GM12878 (cell line): ENCODE measurements around the gene COBLL1. TPM values are rescaled to one million over a fixed set of nuclear protein-coding genes. Genes with fewer than 3 reads are reported as not detected.

Experiments used
- ATAC-seq: fragments of 200-7000 bp; cut with Tn5 transposase; 3 replicates; pipeline ENCODE4 v1.9.1; 2020; ENCODE audit warnings: mild to moderate bottlenecking, moderate library complexity
- BruUV-seq: library from RNA; stranded (reverse); fragments of 400-500 nt; replicated peaks from 2 replicates; lab custom pipeline; 2021; lab: Mats Ljungman, UMichigan
- CTCF ChIA-PET: fragments of 300-600 bp; sonication (Branson Sonifier 250); formaldehyde crosslinking; extraction: SDS; loops from one replicate; lab custom pipeline; 2021; ENCODE audit warnings: inconsistent platforms; lab: Yijun Ruan, JAX
- POLR2A ChIA-PET: fragments of 350-600 bp; formaldehyde crosslinking; extraction: SDS; loops from one replicate; lab custom pipeline; 2021; ENCODE audit warnings: inconsistent platforms; lab: Charles Lee
- RAD21 ChIA-PET: fragments of 300-600 bp; sonication (Branson Sonifier 250); formaldehyde crosslinking; loops from one replicate; lab custom pipeline; 2023; ENCODE audit warnings: antibody characterized with exemption; ENCODE audit not compliant: unreplicated experiment; lab: Charles Lee
- SMC1A ChIA-PET: fragments of 300-600 bp; sonication (Branson Sonifier 250); formaldehyde crosslinking; loops from one replicate; lab custom pipeline; 2023; ENCODE audit not compliant: unreplicated experiment, uncharacterized antibody; lab: Charles Lee
- DNase-seq: peaks from one replicate; pipeline ENCODE4 v3.0.0-alpha.2; 2011; ENCODE audit warnings: low read depth, low spot score
- FAIRE-seq: peaks from 3 replicates; lab custom pipeline; 2011; peaks lifted over from hg19 to GRCh38; lab: Jason Lieb, UNC
- H2AFZ ChIP-seq: 2 replicates; pipeline ENCODE4 v1.6.0; 2011; ENCODE audit warnings: low read depth, low read length, control low read depth; ENCODE audit not compliant: control insufficient read depth
- H3K27ac ChIP-seq: 2 replicates; pipeline ENCODE4 v1.5.1; 2011; ENCODE audit warnings: control low read depth; ENCODE audit not compliant: control insufficient read depth, insufficient read depth
- H3K27me3 ChIP-seq, 2 experiments: replicated peaks in 1 of 2; 2 replicates each; pipeline versions ENCODE4 v1.6.0 to v1.6.1; 2011; ENCODE audit warnings: low read length in 1 of 2; ENCODE audit not compliant: control insufficient read depth in 2 of 2, insufficient read depth in 2 of 2
- H3K36me3 ChIP-seq, 2 experiments: 2 replicates each; pipeline ENCODE4 v1.5.1; 2011; ENCODE audit warnings: low read length in 1 of 2; ENCODE audit not compliant: control insufficient read depth in 2 of 2, insufficient read depth in 2 of 2
- H3K4me1 ChIP-seq: 2 replicates; pipeline ENCODE4 v1.6.1; 2011; ENCODE audit warnings: mild to moderate bottlenecking, low read length, moderate library complexity, mixed read lengths; ENCODE audit not compliant: control insufficient read depth, insufficient read depth
- H3K4me2 ChIP-seq: 2 replicates; pipeline ENCODE4 v1.6.0; 2011; ENCODE audit warnings: control low read depth; ENCODE audit not compliant: control insufficient read depth, insufficient read depth
- H3K4me3 ChIP-seq: fragments of 200-600 bp; sonication (generic); 2 replicates; pipeline ENCODE4 v1.5.1; 2016
- H3K79me2 ChIP-seq: 2 replicates; pipeline ENCODE4 v1.6.0; 2011; ENCODE audit warnings: low read length; ENCODE audit not compliant: control insufficient read depth, insufficient read depth
- H3K9ac ChIP-seq: 2 replicates; pipeline ENCODE4 v1.8.0; 2011; ENCODE audit warnings: low read length, control low read depth, mixed read lengths; ENCODE audit not compliant: control insufficient read depth, insufficient read depth
- H3K9me3 ChIP-seq: replicated peaks from 3 replicates; pipeline ENCODE4 v1.5.1; 2011; ENCODE audit warnings: mild to moderate bottlenecking, low read length; ENCODE audit not compliant: control insufficient read depth, insufficient read depth
- H4K20me1 ChIP-seq: 2 replicates; pipeline ENCODE4 v1.6.0; 2011; ENCODE audit not compliant: control insufficient read depth, insufficient read depth
- ATF7 ChIP-seq: fragments of 450-650 bp; IDR thresholded peaks from 2 replicates; pipeline ENCODE4 v1.6.1; 2016; ENCODE audit warnings: low read depth, mild to moderate bottlenecking
- BMI1 ChIP-seq: fragments of 450-650 bp; IDR thresholded peaks from 2 replicates; pipeline ENCODE4 v1.6.1; 2016; ENCODE audit warnings: mild to moderate bottlenecking, moderate library complexity, borderline replicate concordance
- CBFB ChIP-seq: IDR thresholded peaks from 2 replicates; pipeline ENCODE4 v1.6.1; 2016; ENCODE audit warnings: antibody characterized with exemption, low read depth
- CREM ChIP-seq: IDR thresholded peaks from 2 replicates; pipeline ENCODE4 v1.6.1; 2014; ENCODE audit warnings: antibody characterized with exemption, low read depth
- EP300 ChIP-seq, 2 experiments: fragments of 150-350 bp in 1 of 2; IDR thresholded peaks; 2 replicates each; pipeline ENCODE4 v1.6.1; 2011 to 2012; ENCODE audit warnings: low read depth in 2 of 2, low read length in 2 of 2, borderline replicate concordance in 1 of 2, improper control_type of control experiment in 1 of 2, inconsistent platforms in 1 of 2; ENCODE audit not compliant: control insufficient read depth in 1 of 2
- GATAD2B ChIP-seq: fragments of 450-650 bp; conservative IDR thresholded peaks from 2 replicates; pipeline ENCODE4 v1.6.1; 2017; ENCODE audit warnings: low read depth, mild to moderate bottlenecking, moderate library complexity
- MXI1 ChIP-seq: fragments of 150-350 bp; IDR thresholded peaks from 2 replicates; pipeline ENCODE4 v1.6.1; 2011; ENCODE audit warnings: low read depth, mild to moderate bottlenecking, inconsistent platforms, low read length, improper control_type of control experiment
- NFYA ChIP-seq: IDR thresholded peaks from 2 replicates; pipeline ENCODE4 v1.6.1; 2011; ENCODE audit warnings: low read depth, mild to moderate bottlenecking, low read length, improper control_type of control experiment, borderline replicate concordance
- POLR2A ChIP-seq: IDR thresholded peaks from 2 replicates; pipeline ENCODE4 v1.6.1; 2011; ENCODE audit warnings: low read depth, mild to moderate bottlenecking, low read length
- POLR2AphosphoS5 ChIP-seq: IDR thresholded peaks from 2 replicates; pipeline ENCODE4 v1.6.1; 2011; ENCODE audit warnings: mild to moderate bottlenecking, low read length, inconsistent platforms
- RB1 ChIP-seq: fragments of 450-650 bp; formaldehyde crosslinking; IDR thresholded peaks from 2 replicates; pipeline ENCODE4 v1.6.1; 2017; ENCODE audit warnings: mild to moderate bottlenecking, borderline replicate concordance
- TARDBP ChIP-seq: IDR thresholded peaks from 2 replicates; pipeline ENCODE4 v1.6.1; 2016; ENCODE audit warnings: borderline replicate concordance
- TCF12 ChIP-seq: IDR thresholded peaks from 2 replicates; pipeline ENCODE4 v1.6.1; 2011; ENCODE audit warnings: low read depth, mild to moderate bottlenecking, low read length
- WGBS: methylation state at CpG from one replicate; pipeline ENCODE4 v1.1.6; 2016; ENCODE audit warnings: low lambda C conversion rate; ENCODE audit not compliant: insufficient replicate concordance, insufficient coverage; ENCODE audit errors: missing lambda C conversion rate; 5-methylcytosine and 5-hydroxymethylcytosine counted together
- in situ Hi-C: fragments of 300-500 bp; cut with MboI; formaldehyde crosslinking; loops from 9 replicates; pipeline ENCODE4 v1.14.3; 2018; ENCODE audit warnings: mixed read lengths
- intact Hi-C: fragments of 100-400 bp; cut with micrococcal nuclease; formaldehyde crosslinking; loops from one replicate; pipeline ENCODE4 v1.14.2; 2022; ENCODE audit not compliant: unreplicated experiment
- polyA plus RNA-seq, 11 experiments: library from polyadenylated mRNA; depleted of rRNA in 4 of 11; unstranded in 6 of 11; stranded (reverse) in 5 of 11; fragments of >200 nt; fragmentation: Nextera tagmentation in 4 of 11; fragmentation: Illumina TruSeq in 1 of 11; extraction: Ambion mirVana in 4 of 11; extraction: Trizol in 1 of 11; gene quantifications; 1 replicate in 1 of 11; 2 replicates in 10 of 11; pipeline versions ENCODE4 v1.2.1 to v1.2.3, GENCODE V29; 2011 to 2016; ENCODE audit warnings: inconsistent platforms in 2 of 11, missing spikeins in 2 of 11, low read depth in 1 of 11
- total RNA-seq, 4 experiments: library from RNA; depleted of rRNA in 3 of 4; stranded (reverse); fragments of >200 nt in 3 of 4; fragmentation: Illumina TruSeq in 1 of 4; extraction: Trizol in 1 of 4; gene quantifications; 2 replicates each; pipeline versions ENCODE4 v1.2.1 to v1.2.3, GENCODE V29; 2013 to 2021
- TF ChIP-seq, protein P1 (sequence below): fragments of 150-350 bp; IDR thresholded peaks from 2 replicates; pipeline ENCODE4 v1.6.1; 2014; ENCODE audit warnings: mild to moderate bottlenecking, low read depth, low read length
- TF ChIP-seq, protein P2 (sequence below): IDR thresholded peaks from 2 replicates; pipeline ENCODE4 v1.6.1; 2011; ENCODE audit warnings: borderline replicate concordance, low read depth, mild to moderate bottlenecking, moderate library complexity, low read length; ENCODE audit not compliant: insufficient read depth, poor library complexity, severe bottlenecking
- TF ChIP-seq, protein P3 (sequence below): fragments of 450-650 bp; IDR thresholded peaks from 2 replicates; pipeline ENCODE4 v1.6.1; 2017; ENCODE audit warnings: mild to moderate bottlenecking, moderate library complexity

The COBLL1 gene
- total and polyA plus RNA-seq, 10 of the 15 experiments (the other 5 are each of a cell fraction or from before 2014, with no cell fraction given) = 0.46 TPM; not detected in 9

DNA sequence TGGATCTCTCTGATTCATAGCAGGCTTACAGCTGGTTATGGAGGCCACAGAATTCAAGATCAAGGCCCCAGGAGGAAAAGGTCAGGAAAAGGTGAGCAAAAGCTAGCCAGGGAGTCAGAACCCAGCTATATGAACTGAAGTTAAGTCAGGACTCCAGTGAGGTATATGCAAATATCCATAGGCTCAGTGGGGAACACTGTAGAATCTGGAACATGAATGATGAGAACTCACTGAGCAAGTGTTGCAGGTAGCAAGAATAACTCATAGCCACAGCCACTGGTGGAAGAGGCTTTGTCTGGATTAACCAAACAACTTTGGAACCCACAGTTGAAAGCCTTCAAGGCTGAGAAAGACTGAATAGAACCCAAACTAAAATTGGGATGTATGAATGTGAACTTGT is 24.7 kb downstream of the COBLL1 start (continued):
- TF ChIP-seq, protein P1, sequence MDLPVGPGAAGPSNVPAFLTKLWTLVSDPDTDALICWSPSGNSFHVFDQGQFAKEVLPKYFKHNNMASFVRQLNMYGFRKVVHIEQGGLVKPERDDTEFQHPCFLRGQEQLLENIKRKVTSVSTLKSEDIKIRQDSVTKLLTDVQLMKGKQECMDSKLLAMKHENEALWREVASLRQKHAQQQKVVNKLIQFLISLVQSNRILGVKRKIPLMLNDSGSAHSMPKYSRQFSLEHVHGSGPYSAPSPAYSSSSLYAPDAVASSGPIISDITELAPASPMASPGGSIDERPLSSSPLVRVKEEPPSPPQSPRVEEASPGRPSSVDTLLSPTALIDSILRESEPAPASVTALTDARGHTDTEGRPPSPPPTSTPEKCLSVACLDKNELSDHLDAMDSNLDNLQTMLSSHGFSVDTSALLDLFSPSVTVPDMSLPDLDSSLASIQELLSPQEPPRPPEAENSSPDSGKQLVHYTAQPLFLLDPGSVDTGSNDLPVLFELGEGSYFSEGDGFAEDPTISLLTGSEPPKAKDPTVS = no peak
- no peak for TF ChIP-seq POLR2A
- TF ChIP-seq CREM = no peak
- TF ChIP-seq MXI1 = no peak
- TF ChIP-seq, protein P2, sequence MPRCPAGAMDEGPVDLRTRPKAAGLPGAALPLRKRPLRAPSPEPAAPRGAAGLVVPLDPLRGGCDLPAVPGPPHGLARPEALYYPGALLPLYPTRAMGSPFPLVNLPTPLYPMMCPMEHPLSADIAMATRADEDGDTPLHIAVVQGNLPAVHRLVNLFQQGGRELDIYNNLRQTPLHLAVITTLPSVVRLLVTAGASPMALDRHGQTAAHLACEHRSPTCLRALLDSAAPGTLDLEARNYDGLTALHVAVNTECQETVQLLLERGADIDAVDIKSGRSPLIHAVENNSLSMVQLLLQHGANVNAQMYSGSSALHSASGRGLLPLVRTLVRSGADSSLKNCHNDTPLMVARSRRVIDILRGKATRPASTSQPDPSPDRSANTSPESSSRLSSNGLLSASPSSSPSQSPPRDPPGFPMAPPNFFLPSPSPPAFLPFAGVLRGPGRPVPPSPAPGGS = no peak
- no peak for TF ChIP-seq ATF7
- TF ChIP-seq CBFB = no peak
- no peak for TF ChIP-seq TCF12
- TF ChIP-seq GATAD2B = no peak
- TF ChIP-seq EP300 (IDR thresholded peaks at IDR 0.05; ENCODE audit: borderline replicate concordance in 1 of 2, control insufficient read depth in 1 of 2, low read depth in 2 of 2, low read length in 2 of 2) = no peak

DNA sequence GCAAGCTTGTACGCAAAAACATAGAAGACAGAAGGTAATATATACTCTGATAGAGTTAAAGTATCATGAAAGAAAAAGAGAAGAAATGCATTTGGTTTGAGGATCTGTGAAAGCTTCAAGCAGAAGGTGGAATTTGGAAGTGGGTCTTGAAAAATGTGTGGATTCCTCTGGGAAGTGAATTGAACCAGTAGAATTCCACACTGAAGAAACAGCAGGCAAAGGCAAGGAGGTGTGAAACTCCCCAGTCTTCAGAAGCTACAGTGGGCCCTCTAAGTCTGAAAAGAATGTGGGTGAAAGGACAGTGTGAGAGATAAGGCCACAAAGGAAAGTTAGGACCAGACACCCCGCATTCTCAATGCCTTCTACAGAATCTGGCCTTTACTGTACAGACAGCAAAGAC is 25.6 kb downstream of the COBLL1 start:
- Histone ChIP-seq H3K27ac (no peak overlapping the region), H2AFZ (no peak overlapping the region), H3K4me1 (no peaks in the 10 kb centered on the region), H3K79me2 (no peaks in the 10 kb centered on the region), H3K4me3 (no peak overlapping the region), H4K20me1 (no peaks in the 10 kb centered on the region), H3K4me2 (no peak overlapping the region), H3K9me3 (no peaks in the 10 kb centered on the region), H3K9ac (no peak overlapping the region), H3K27me3 (no peaks in the 10 kb centered on the region; a peak in 1 of 4 replicates), H3K36me3 (no peaks in the 10 kb centered on the region)
- intact Hi-C loops (no loop called here), in situ Hi-C loops (no loop called here)
- WGBS = 45% methylated on average over 2 of the region's 2 CpGs
- DNase-seq (no peak), ATAC-seq (no peak), FAIRE-seq (no peak)
- POLR2A ChIA-PET = no interaction called here
- CTCF ChIA-PET = no interaction called here
- RAD21 ChIA-PET = no interaction called here
- no TSS peak for BruUV-seq
- SMC1A ChIA-PET = no interaction called here
- TF ChIP-seq, protein P3, sequence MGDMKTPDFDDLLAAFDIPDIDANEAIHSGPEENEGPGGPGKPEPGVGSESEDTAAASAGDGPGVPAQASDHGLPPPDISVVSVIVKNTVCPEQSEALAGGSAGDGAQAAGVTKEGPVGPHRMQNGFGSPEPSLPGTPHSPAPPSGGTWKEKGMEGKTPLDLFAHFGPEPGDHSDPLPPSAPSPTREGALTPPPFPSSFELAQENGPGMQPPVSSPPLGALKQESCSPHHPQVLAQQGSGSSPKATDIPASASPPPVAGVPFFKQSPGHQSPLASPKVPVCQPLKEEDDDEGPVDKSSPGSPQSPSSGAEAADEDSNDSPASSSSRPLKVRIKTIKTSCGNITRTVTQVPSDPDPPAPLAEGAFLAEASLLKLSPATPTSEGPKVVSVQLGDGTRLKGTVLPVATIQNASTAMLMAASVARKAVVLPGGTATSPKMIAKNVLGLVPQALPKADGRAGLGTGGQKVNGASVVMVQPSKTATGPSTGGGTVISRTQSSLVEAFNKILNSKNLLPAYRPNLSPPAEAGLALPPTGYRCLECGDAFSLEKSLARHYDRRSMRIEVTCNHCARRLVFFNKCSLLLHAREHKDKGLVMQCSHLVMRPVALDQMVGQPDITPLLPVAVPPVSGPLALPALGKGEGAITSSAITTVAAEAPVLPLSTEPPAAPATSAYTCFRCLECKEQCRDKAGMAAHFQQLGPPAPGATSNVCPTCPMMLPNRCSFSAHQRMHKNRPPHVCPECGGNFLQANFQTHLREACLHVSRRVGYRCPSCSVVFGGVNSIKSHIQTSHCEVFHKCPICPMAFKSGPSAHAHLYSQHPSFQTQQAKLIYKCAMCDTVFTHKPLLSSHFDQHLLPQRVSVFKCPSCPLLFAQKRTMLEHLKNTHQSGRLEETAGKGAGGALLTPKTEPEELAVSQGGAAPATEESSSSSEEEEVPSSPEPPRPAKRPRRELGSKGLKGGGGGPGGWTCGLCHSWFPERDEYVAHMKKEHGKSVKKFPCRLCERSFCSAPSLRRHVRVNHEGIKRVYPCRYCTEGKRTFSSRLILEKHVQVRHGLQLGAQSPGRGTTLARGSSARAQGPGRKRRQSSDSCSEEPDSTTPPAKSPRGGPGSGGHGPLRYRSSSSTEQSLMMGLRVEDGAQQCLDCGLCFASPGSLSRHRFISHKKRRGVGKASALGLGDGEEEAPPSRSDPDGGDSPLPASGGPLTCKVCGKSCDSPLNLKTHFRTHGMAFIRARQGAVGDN = no peak
- TF ChIP-seq, protein P2 = no peak
- no peak for TF ChIP-seq TARDBP
- no peak for TF ChIP-seq BMI1
- TF ChIP-seq NFYA = no peak
- no peak for TF ChIP-seq RB1
- no peak for TF ChIP-seq POLR2AphosphoS5
- no peak for TF ChIP-seq CREM
